HG02759 (cell line): Measurements from ENCODE around the gene ATP5PF.
"Not testable (repeated sequence)": the region's sequence is repeated elsewhere in the genome, so short reads cannot be mapped to it uniquely, and the experiment has no call there.

Experiments
- ATAC-seq: cut with Tn5 transposase; IDR thresholded peaks from one replicate; pipeline ENCODE4 v1.9.1; 2021; ENCODE audit warnings: mild to moderate bottlenecking, moderate library complexity; ENCODE audit not compliant: unreplicated experiment

Gene ATP5PF

GRCh38 chr21:25732091-25732760 is 2.5 kb downstream of the ATP5PF start:
- no peak for ATAC-seq

DNA sequence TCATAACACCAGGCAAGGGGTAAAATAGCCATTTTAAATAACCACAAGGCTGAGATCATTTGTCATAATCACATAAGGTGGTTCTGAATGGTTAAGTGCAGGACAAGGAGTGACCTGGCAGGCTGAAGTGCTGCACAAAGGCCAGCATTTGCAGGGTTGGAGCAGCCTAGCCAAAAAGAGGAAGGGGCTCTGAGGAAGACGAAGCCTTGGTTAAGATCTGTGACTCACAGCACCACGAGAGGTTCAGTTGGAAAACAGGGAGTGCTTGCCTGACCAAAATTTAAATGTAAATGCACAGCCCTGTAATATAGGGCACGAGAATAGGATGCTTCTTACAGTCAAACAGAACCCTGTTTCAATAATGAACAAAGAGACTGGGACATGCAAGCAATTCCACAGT is 12.1 kb downstream of the ATP5PF start:
- no peak for ATAC-seq

GRCh38 chr21:25721987-25722386 is 12.7 kb downstream of the ATP5PF start:
- ATAC-seq: no peak

DNA sequence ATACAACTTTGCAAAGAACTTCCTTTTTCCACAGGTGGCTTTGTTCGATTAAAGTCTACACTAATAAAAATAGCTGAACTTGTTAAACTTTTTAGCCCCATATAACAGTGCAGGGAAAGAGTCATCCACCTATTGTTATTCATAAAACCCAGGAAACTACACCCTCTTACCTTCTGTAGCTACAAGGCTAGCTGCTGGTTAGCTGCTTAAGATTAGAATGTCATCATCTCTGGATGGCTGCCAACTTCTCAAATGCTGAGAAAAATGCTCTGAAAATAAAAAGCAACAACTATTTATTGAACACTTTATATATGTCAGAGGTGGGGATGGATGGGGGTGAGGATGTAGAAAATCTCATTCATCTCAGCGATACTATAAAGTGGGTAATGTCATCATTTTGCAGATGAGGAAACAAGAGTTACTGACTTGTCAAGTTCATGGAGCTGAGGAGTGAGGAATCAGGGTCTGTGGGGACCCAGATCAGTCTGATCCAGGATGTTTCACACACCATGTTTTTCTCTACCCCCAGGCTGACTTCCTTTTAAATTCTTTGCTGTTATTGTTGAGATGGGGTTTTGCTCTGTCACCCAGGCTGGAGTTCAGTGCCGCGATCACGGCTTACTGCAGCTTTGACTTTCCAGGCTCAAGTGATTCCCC is 17.1 kb downstream of the ATP5PF start:
- no peak for ATAC-seq

DNA sequence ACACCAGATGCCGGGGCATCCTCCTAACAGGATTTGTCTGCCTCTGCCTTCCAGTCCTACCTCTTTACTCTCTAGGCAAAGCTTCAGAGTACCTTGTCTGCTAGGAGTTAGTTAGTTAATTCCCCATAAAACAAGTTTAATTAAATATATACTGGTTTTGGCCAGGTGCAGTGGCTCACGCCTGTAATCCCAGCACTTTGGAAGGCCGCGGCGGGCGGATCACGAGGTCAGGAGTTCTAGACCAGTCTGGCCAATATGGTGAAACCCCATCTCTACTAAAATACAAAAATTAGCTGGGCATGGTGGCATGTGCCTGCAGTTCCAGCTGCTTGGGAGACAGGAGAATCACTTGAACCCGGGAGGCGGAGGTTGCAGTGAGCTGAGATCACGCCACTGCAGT is 20.6 kb downstream of the ATP5PF start:
- not testable (repeated sequence) for ATAC-seq

GRCh38 chr21:25710550-25710949 is 24.2 kb downstream of the ATP5PF start:
- ATAC-seq: no peak

DNA sequence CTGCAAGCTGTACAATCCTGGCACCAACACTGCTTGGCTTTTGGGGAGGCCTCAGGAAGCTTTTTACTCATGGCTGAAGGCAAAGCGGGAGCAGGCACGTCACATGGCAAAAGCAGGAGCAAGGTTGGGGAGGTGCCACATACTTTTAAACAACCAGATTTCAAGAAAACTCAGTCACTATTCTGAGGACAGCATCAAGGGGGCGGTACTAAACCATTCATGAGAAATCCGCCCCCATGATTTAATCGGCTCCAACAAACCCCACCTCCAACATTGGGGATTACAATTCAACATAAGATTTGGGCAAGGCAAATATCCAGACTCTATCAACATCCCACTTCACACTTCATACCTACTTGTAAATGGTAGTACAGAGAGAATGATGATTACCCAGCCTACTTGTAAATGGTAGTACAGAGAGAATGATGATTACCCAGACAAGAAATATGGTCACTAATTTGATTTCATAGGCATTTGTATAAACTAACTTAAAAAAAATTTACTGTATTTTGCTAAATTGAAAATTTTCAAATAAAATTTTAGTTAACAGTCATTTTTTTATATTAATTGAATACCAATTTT is 24.9 kb downstream of the ATP5PF start:
- no peak for ATAC-seq

DNA sequence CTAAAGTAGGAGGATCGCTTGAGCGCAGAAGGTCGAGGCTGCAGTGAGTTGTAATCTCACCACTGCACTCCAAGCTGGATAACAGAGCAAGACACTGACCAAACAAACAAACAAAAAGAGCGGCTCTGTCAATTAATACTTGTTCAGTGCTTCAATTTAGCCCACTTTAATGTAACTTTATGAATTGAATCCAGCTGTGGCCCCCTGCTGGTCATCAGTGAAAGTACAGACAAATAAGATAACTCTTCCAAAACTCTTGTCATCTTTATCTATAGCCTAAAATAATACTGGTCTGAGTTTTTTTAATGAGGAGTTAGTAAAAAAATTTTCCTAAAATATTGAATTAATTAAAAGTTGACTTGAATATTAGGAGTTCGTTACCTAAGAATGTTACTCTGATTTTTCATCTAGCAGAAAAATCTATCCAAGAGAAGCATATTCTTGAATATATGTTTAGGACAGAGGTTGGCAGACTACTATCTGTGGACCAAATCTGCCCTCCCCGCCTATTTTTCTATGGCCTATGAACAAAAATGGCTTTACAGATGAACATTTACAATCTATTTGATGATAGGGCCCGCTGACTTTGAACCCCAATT is 26.1 kb downstream of the ATP5PF start:
- no peak for ATAC-seq

- ATAC-seq: no peak
These were observed 33.2 kb downstream of the ATP5PF start for GRCh38 chr21:25701529-25701928.

DNA sequence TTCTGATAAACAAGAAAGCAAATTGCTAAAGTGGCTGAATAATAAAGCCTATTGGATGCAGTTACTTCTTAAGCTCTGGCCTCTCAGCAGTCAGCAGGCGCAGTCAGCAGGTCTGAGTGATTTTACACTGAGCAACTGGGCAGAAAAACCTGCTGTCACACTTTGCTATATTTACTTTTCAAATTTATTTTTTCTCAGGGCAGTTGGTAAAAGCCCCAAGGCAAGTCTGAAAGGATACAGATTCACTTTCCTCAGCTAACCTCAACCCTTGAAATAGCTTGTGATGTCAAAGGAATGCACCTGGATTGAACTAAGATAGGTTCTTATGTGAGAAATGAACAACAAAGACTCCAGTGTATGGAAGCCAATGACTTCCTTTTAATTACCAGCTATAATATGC is 34.0 kb downstream of the ATP5PF start:
- no peak for ATAC-seq

DNA sequence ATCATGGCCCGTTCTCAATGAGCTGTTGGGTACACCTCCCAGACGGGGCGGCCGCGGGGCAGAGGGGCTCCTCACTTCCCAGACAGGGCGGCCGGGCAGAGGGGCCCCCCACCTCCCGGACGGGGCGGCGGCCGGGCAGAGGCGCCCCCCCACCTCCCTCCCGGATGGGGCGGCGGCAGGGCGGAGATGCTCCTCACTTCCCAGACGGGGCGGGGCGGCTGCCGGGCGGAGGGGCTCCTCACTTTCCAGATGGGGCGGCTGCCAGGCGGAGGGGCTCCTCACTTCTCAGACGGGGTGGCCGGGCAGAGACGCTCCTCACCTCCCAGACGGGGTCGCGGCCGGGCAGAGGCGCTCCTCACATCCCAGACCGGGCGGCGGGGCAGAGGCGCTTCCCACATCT is 39.2 kb downstream of the ATP5PF start:
- ATAC-seq: not testable (repeated sequence)

DNA sequence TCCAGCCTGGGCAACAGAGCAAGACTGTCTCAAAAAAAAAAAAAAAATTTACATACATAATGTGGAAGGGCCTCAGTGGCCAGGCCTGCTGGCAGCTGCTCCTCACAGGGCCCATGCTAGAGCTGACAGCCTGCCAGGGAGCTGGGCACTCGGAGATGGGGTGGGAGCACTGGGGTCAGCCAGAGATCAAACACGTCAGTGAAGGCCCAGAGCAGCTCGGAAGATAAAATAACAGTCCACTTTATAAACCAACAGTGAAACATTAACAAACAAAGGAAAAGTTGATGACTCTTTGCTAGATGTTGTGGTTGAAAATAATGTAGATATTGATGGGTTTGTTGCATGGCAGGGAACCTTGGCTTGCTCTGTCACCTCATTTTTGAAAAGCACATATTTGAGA is 42.7 kb downstream of the ATP5PF start:
- no peak for ATAC-seq

- no peak for ATAC-seq
These were observed 45.5 kb downstream of the ATP5PF start for GRCh38 chr21:25689226-25689625.

DNA sequence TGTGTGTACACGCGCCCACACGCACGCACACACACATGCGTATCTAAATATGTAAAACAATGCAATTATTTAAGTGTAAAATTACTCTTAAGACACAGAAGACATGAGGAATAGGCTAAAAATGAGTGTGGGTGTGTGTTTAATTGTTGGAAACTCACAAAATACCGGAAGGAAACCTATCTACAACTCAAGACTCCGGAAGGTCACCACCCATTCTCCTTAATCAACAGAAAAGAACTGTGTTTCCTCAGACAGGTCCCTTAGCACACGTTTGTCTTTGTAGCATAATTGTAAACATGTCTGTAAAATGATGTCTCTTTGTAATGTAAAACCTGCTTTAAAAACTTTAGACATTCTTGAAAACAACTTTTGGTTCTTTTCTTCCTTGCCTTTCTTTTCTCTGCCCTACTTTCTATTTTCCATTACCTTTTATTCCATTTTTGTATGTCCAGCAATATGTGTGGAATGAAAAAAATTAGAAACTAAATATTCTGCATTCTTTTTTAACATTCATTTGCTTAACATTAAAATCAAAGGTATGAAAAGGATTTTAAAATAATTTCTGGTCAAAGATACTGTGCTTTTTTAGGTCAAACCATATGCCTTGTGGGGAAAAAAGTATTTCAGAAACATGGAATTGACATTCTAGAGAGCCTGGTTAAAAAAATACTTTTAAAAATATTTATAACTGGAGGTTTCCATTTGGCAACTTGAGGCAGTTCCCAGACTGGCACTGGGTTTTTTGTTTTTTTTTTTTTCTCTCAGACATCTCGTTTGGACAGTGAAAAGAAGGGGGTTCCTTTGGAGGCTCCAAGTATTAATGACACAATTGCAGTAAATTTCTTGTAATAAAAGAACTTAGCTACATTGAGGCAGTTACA is 46.2 kb downstream of the ATP5PF start:
- ATAC-seq: no peak

GRCh38 chr21:25687787-25688186 is 46.9 kb downstream of the ATP5PF start:
- ATAC-seq: no peak

- ATAC-seq: no peak
These were observed 52.3 kb downstream of the ATP5PF start for GRCh38 chr21:25682382-25682781.

- no peak for ATAC-seq
These were observed 58.3 kb downstream of the ATP5PF start for GRCh38 chr21:25676451-25676850.
